GM12864 (cell line): ENCODE measurements around the gene DYDC2.
A peak's percentile ranks its signal among the peaks of the same experiment; 100 is the strongest.

Experiments
- DNase-seq: peaks from one replicate; pipeline ENCODE4 v3.0.0-alpha.2; 2011; ENCODE audit warnings: low read depth
- H3K4me3 ChIP-seq: 2 replicates; pipeline ENCODE4 v1.5.1; 2011; ENCODE audit warnings: mild to moderate bottlenecking, low read depth, low read length, control low read depth
- CTCF ChIP-seq: IDR thresholded peaks from 2 replicates; pipeline ENCODE4 v1.5.1; 2011; ENCODE audit warnings: low read depth, mild to moderate bottlenecking, moderate library complexity, low read length, control low read depth, inconsistent platforms; ENCODE audit errors: missing control alignments

Gene DYDC2

GRCh38 chr10:80365510-80365909 is 8.9 kb downstream of the DYDC2 start:
- no peak for DNase-seq
- no peak for TF ChIP-seq CTCF
- H3K4me3 ChIP-seq, result no peak overlapping the region

GRCh38 chr10:80371467-80371866 is 14.9 kb downstream of the DYDC2 start:
- H3K4me3 ChIP-seq, result no peak overlapping the region
- no peak for DNase-seq
- no peak for TF ChIP-seq CTCF

- TF ChIP-seq CTCF, result no peak
- no peak for DNase-seq
- H3K4me3 ChIP-seq, result no peak overlapping the region
Measured at GRCh38 chr10:80372675-80373074, 16.1 kb downstream of the DYDC2 start.

- no peak for TF ChIP-seq CTCF
- DNase-seq, result no peak
Measured at GRCh38 chr10:80373502-80373901, 16.9 kb downstream of the DYDC2 start.

GRCh38 chr10:80379701-80380100 is 23.1 kb downstream of the DYDC2 start:
- H3K4me3 ChIP-seq, result no peak overlapping the region
- DNase-seq, result no peak
- TF ChIP-seq CTCF, result no peak

More at GRCh38 chr10:80373502-80373901, 16.9 kb downstream of the DYDC2 start:
- no peak overlapping the region for H3K4me3 ChIP-seq

GRCh38 chr10:80380185-80380584 is 23.6 kb downstream of the DYDC2 start:
- DNase-seq, result no peak
- H3K4me3 ChIP-seq, result no peak overlapping the region
- no peak for TF ChIP-seq CTCF

- DNase-seq, result peak; percentile 21
- TF ChIP-seq CTCF, result peak; percentile 59
- H3K4me3 ChIP-seq, result no peak overlapping the region
Measured at GRCh38 chr10:80382989-80383388, 26.4 kb downstream of the DYDC2 start.
